NCI-H2029 (cell line): Measurements from ENCODE around the gene CEP104.

Source experiments
- DNase-seq: peaks from one replicate; lab custom pipeline; 2025; lab: John Stamatoyannopoulos, UW

CEP104 gene

DNA sequence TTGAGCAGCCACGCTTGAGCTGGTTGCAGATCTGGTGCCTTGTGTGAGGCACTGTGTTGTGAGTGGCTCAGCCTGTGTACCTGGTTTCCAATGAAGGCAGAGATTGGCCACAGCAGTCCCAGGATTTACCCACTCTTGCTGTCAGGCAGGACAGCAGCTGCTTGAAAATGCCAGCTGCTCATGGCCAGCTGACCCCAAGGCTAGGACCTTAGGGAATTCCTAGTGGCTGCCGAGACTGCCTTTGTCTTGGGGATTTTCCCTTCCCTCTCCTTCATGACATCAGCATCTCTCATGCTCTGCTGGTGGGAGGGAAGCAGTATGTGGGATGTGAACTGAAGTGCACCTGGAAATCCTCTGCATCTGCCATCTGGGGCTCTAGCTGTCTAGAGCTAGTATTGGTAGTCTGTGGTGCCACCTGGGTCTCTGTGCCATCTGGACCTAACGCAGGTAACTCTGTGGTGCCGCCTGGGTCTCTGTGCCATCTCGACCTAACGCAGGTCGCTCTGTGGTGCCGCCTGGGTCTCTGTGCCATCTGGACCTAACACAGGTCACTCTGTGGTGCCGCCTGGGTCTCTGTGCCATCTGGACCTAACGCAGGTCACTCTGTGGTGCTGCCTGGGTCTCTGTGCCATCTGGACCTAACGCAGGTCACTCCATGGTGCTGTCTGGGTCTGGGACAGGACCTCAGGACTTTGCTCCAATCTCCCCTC lies 56.9 kb downstream of the CEP104 start:
- no peak for DNase-seq

DNA sequence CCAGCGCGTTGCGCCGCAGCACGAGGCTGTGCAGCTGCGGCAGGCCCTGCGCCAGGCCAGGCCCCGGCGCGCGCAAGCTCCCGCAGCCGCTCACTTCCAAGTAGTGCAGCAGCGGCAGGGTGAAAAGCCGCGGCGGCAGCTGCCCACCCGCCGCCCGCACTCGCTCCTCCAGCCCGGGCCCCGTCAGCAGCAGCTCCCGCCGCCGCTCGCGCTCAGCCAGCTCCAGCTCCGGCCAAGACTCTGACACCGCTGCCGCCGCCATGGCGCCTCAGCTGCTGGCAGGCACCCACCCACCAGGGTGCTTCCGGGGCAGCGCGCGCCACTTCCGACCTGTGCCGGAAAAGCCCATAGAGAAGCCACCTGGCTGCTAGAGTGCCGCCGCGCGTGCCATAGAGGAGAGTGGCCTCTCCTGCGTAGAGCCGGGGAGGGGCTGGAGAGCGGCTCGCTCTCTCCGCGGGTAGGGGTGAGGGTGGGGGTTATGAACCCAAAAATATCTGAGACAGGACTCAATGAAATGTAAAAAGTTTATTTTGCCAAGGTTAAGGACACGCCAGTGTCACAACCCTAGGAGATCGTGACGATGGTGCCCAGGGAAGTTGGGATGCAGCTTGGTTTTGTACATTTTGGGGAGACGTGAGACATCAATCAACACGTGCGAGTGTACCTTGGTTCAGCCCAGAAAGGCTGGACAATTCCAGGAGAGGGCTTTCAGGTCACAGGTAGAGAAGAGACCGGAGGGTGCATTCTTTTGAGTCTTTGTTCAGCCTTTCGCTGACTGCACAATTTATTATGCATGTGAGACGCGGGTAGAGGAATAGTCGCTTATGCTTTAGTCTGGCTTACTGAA lies 60.6 kb downstream of the CEP104 start, which contains the start of gene LRRC47:
TSS of gene LRRC47 (minus strand) at position 284 of the 847 bp plus-strand sequence. CDS start at position 262, 22 bp downstream.
- DNase-seq: no peak

DNA sequence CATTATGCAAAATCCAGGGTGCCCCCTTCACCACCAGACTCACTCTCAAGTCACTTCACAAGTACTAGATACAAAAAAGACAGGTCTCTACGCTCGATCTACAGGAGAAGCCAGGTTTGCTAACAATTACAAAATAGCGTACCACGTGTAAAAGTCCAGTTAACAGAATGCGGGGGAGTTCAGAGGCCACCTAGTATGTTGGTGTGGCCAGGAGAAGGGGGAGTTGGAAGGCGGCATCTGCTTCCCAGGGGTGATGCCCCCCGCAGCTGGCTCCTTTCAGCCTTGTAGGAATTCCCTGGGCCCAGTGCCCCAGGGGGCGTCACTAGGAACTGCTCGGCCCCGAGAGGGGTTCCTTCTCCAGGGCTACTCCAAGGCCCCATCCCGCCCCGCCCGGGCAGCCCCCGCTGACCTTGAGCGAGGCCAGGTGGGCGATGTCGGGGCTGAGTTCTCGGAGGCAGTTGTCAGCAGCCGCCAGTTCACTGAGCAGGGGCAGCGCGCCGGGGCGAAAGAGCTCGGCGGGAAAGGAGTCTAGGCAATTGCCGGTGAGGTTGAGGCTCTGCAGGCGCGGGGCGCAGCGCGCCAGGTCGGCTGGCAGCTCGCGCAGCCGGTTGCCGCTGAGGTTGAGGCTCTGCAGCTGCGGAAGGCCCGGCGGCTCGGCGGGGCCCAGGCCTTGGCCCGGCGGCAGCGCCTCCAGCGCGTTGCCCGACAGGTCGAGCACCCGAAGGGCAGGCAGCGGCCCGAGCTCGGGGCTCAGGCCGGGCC lies 61.4 kb downstream of the CEP104 start:
- no peak for DNase-seq

DNA sequence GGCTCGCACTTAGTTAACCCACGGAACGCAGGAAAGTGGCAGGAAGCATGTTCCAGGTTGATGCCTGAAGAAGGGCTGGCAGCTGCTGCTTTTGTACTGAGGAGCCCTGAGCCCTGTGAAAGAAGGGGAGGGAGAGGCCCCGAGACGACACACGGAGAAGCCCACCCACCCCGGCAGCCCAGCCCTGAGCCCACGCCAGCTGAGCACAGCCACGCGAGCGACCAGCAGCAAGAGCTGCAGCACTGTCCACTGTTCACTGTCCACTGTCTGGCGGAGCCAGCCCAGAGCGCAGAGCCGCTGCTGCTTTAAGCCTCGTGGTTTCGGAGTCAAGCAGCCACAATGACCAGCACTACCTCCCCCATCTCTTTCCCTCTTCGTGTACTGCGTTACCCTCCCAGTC lies 66.1 kb downstream of the CEP104 start:
- DNase-seq: no peak

DNA sequence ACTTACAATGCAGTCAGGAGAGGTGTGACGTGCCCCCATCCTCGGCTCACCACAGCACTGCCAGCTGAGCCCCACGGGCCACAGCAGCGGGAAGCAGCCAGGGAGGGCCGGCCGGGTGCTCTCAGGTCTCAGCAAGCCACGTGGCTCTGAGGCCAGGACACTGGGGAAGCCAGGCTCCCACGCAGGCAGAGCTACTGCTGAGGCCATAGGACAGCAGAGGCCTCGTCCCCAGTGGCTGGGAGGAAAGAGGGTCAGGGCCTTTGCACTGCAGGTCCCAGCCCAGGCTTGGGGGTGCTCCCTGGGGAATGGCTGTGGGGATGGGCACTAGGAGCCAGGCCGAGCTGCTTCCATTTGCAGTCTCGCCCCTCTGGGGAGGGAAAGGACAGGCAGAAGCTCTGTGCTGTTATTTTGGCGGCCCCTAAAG lies 66.5 kb downstream of the CEP104 start:
- no peak for DNase-seq

DNA sequence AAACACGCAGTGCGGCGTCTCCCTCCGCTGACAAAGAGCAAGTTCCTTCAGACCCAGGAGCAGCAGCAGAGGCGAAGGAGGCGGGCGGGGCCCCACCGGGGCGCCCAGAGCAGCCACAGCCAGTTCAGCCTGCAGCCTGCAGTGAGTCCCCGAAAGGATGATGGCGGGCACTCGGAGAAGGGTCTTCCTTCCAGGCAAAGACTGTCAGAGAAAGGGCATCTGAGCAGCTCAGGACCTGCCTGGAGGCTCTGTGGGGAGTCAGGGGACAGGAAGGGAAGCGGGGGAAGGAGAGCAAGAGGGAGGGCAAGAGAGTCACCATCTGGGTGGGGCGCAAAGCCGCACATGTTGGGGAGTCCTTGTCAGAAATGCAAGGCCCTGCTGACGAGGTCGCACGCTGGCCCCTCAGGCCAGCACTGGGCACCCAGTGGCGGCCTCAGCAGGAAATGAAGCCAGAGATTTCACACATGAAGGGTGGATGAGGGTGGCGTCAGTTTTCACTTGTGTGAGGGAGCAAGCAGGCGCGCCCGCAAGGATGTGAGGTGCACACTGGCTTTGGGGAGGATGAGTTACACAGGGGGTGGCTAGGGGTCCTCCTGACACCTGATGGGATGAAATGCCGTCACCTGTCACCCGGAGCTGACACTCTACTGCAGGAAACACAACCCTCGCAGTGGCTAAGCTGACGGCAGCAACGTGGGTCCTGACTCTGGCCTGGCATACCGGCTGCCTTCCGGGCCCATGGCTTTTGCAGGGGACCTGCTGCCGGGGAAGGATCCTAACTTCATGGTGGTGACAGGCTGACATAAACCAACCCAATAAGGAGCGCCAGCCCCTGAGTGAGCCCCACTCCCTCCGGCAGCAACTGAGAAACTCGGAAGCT lies 67.3 kb downstream of the CEP104 start:
- no peak for DNase-seq

DNA sequence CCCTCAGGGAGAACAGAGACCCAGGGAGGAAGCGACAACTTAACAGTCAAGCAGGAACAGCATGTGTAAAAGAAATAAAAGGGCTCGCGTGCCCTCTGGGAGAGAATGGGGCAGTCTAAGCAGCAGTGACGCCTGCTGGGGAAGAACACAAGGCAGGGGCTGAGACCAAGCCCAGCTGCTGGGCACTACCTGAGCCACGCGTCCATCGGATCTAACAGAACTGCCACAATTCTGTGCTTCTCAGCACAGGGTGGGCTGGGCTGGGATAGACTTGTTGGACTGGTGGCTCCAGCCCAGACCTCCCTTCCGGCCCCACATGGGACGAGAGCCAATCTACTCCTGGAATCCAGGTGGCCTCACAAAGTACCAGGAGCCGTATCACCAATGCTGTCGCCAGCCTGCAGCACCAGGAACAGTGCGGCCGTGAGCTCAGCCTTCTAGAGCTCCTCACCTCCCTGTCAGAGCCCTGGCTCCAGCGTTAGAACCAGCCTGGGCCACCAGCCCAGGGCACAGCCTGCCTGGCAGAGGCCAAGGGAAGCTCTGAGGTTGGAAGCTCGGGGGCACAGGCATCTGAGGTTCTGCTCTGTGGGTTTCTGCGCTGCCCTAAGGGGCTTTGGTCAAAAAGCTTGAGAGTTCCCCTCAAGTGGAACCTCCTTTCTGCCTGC lies 68.1 kb downstream of the CEP104 start:
- DNase-seq: no peak

DNA sequence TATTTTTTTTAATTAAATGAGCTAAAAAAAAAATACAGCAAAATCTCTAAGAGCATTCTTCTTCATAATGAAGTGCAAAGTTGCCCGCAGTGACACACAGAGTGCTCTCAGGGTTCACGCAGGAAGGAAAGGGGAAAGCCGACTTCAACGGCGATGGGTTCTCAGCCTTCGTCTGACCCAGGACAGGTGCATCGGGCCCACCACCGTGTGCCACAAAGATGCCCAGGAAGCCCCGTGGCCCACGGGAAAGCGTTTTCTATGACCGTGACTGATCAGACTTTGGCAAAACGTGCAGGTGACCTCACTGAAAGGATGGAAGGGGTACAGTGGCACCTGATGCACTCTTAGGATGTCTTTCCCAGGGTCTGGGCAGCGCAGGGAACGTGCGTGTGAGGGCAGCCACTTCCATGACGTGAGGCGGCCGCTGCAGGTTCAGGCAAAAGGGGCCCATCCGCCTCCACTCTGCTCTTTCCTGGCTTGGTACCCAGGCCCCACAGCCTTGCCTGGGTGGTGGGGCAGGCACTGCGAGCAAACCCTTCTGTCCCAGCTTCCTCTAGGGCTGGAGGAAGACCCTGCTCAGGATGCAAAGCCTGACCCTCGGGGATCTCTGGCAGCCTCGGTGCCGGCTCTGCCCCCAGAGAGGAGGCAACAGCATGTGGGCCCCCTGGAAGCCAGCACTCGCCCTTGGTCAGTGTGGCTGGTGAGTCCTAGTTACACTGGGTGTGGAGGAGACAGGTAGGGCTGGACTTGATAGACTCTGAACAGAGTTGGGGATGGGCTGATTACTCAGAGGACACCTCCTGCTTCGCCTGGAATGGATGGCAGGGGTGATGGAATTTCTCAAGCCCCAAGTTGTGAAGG lies 69.0 kb downstream of the CEP104 start:
- DNase-seq: no peak

DNA sequence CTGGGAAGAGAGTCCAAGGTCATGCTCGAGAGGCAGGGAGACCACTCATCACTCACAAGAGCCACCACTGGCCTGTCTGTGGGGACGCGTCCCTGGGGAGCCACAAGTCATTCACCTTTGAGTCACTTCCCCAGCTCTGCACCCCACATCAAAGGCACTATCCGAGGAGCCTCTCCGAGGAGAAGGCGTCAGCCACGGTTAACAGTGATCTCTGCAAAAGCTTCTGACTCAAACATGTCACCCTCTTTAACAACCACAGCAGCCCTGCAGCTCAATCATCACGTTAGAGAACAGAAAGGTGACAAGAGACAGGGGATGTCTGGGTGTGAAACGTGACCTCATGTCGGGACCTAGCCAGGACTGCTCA lies 69.7 kb downstream of the CEP104 start:
- no peak for DNase-seq

DNA sequence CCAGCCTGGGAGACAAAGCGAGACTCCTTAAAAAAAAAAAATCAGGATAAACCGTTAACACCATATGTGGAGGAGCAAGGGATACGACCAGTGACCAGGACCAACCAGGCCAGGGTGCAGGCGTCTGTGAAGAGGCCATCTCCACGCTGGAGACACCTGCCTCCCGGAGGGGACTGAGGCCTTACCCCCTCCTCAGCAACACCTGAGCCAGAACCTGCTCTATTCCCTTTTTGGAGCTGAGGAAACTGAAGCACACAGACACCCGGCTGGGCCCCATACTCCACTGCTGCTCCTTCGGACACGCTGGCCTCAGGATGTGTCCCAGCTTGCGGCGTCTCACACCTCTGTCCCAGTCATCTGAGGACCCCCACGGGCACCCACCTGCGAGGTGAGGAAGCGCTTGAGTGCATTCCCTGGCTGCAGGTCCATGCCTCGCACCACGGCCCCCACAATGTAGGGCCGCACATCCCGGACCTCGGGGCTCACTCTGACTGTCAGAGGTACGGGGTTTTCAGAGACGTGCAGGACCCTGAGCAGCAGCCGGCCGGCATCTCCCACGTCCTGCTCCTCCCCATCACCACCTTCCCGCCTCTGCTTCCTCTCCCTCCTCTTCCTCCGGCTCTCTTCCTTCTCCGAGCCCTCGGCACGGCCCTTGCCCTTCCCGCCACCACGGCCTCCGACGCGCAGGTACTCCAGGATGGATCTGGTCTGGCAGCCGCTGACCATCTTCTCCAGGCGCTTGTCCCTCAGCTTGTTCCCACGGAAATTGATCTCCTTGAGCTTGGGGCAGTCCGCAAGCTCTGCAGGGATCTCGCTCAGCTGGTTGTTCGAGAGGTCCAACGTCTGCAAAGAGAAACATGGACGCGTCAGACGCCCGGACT lies 70.3 kb downstream of the CEP104 start:
- DNase-seq: no peak

DNA sequence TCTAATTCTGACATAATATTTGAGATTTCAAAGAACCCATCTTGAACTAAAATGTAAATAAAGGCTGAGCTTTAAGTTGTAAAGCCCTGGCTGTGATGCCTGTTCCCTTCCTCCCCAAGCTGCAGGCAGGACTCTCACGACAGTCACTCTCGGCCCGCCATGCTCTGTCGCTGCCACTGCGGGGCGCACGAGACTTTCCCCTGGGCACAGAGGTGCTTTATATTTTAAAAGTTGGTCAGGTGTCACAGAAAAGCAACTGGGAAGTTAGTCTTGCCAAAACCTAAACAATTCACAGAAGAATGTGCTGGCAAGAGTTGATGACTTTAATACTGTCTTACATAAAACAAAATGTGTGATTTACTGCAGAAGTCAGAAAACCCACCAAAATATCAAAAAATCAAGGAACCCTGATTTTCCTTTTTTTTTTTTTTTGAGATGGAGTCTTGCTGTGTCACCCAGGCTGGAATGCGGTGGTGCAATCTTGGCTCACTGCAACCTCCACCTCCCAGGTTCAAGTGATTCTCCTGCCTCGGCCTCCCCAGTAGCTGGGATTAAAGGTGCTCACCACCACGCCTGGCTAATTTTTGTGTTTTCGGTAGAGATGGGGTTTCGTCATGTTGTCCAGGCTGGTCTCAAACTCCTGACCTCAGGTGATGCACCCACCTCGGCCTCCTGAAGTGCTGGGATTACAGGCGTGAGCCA lies 71.4 kb downstream of the CEP104 start:
- no peak for DNase-seq

DNA sequence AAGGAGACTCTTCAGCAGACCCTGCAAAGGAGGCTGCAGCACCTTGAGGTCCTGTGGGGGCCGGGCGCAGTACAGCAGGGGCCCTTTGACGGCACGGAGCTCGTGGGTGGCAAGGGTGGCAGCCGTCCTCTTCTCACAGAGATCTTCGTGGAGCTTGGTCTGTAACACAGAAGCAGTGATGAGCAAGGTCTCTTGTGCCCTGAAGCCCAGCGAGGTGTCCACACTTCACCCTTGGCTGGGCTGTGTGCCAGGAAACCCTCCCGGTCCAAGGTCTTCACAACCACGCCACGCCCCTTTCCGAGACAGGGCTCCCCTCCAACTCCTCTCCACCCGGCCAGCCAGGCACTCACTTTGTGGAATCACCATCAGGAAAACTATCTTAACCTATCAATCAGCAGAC lies 72.0 kb downstream of the CEP104 start:
- DNase-seq: no peak

DNA sequence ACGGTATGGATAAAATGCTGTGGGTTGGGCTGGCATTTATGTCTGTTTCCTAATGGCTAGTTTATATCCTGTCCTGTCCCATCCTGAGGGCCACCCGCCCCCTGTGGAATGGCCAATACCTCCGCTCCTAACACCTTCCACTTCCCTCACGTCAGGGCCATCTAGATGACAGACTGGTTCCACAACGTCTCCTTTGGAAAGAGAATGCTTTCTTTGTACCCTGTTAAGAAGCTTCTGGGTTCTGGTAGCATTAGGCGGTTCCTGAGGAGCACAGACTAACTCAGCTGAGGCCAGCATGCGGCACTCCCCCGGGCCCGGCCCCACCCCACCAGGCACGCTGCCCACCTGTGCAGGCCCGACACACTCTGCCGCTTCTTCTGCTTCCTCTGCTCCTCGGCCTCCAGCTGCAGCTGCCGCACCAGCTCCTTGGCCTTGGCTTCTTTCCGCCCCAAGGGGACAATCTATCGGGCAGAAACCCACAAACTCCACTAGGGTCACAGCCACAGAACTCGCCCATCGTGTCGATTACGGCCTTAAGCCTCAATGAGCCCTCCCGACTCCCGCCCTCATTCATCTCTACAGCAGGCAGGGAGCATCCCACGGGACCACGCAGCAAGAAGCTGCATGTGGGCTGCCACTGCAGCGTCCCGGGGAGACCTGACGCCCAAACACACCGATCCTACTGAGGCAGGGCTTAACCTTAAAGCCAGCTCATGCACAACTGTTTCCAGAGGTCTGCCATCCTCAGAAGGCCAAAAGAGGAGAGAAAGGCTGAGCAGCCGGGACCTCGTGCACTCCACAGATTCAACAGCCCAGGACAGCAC lies 73.1 kb downstream of the CEP104 start:
- DNase-seq: no peak

DNA sequence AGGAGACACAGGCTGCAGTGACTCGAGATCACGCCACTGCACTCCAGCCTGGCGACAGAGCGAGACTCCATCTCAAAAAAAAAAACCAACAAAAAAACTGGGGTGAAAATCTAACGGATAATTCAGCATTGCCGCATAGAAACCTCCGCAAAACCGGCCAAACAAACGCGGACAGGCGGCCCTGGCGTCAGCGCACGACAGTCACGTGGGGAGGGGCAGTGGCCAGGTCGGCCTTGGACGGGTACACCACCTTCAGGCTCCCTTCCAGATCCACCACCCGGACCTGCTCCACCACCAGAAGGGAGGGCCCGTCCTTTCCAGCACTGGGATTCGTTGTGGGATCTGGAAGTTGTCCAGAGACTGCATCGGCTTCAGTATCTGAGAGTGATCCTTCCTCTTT lies 76.1 kb downstream of the CEP104 start:
- no peak for DNase-seq

DNA sequence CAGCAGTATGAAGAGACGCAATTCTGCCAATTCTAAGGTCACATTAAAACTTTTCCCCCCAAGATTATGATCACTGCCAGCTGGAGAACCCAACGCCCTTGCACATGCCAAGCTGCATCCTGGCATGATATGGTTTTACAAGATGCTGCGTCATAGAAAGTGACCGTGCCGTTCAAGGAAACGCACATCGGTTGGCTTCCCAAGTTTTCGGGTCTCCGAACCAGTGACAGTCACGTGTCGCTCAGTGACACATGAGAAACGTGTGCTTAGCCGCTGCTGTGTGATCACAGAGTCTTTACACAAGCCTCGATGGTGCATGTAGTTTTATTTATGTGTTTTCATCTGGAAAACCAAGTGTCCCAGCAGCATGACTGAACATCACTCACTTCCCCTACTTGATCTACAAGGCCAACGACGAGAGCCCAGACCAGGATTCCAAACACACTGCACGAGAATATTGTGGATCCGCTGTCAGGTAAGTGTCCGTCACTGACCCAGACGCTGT lies 77.0 kb downstream of the CEP104 start:
- DNase-seq: no peak

DNA sequence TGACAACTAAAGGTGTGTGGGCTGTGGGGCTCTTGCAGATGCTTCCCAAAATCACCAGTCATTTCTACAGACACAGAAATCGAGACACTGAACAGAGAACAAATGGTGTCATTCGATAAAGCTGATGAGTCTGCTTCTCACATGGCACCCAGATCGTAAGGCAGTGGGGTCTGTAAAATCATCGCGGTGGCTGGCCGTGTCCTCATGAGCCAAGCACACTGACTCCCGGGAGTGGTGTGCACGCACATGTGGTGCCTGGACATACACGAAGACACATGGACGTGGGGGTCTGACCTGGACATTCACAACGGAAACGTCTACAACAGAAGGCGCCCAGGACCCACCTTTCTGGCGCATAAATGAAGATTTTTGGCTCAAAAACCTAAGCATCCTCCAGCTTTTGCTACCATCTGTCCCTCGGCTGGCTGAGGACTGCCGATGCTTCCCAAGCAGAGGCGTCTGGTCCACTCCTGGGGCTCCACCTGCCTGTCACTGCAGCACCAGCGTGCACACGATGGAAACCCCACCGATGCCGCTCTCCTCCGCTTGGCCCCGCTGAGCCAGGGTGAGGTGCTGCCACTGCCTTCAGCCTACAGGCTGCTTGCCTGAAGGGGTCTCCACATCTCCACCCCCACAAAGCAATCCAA lies 77.6 kb downstream of the CEP104 start:
- DNase-seq: no peak
